UCSD-AML1 (cell line): ENCODE results near the gene CXCL8.
"Not testable (repeated sequence)": the region's sequence is repeated elsewhere in the genome, so short reads cannot be mapped to it uniquely, and the experiment has no call there.

Source experiments
- DNase-seq: peaks from one replicate; lab custom pipeline; 2025; ENCODE audit not compliant: unreplicated experiment; lab: John Stamatoyannopoulos, UW

The CXCL8 gene

DNA sequence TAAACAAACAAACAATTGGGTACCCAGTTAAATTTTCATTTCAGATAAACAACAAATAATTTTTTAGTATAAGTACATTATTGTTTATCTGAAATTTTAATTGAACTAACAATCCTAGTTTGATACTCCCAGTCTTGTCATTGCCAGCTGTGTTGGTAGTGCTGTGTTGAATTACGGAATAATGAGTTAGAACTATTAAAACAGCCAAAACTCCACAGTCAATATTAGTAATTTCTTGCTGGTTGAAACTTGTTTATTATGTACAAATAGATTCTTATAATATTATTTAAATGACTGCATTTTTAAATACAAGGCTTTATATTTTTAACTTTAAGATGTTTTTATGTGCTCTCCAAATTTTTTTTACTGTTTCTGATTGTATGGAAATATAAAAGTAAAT, 2.9 kb downstream of the CXCL8 start:
- no peak for DNase-seq

GRCh38 chr4:73743795-73744194, 3.4 kb downstream of the CXCL8 start:
- no peak for DNase-seq

DNA sequence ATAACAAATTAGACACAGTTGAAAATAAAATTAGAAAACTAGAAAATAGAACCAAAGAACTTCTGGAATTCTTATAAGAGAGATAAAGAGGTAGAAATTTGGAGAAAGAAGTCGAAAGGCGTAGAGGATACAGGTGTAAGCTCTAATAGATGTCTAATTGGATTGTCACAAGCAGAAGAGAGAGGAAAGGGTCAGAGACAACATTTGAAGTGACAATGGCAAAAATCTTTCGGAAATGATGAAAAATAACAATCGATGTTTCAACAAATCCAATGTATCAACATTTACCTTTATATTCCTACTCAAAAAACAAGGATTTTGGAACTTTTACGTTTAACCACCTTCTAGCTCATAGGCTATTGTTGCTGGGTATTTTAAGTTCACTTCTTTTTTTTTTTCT, 3.8 kb downstream of the CXCL8 start:
- no peak for DNase-seq

DNA sequence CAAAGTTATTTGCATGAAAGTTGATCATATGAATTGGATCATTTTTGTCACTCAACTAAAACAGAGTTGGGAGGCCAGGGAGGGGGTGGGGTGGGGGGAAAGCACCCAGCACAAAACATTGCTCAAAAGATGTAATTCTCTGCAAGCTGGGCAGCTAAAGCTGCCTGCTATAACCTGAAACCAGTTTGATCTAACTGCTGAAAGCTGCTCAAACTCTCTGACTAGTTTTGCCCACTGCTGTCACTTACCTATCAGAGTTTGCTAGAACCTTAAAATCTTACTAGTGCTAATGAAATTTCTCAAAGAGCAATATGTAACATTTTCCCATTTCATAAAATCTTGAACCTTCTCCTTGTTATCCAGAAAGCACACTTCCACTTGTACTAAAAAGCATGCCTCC, 10.4 kb downstream of the CXCL8 start:
- no peak for DNase-seq

GRCh38 chr4:73751166-73751565, 10.8 kb downstream of the CXCL8 start:
- no peak for DNase-seq

DNA sequence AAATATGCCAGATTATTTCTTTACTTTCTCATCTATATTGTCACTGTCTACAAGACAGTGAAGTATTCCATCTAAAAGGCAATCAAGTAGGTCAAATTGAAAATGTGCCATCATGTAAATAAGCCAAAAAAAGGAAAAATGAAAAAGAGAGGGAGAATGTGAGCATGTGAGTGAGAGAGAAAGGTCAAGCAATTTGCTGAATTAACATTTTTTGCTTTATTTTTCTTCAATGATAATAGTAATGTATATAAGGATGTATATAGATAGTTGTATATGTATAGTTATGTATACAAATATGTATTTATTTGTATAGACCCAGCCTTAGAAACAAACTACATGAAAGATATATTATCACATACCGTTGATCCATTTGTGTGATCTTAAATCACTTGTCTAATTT, 11.5 kb downstream of the CXCL8 start:
- DNase-seq, result no peak

DNA sequence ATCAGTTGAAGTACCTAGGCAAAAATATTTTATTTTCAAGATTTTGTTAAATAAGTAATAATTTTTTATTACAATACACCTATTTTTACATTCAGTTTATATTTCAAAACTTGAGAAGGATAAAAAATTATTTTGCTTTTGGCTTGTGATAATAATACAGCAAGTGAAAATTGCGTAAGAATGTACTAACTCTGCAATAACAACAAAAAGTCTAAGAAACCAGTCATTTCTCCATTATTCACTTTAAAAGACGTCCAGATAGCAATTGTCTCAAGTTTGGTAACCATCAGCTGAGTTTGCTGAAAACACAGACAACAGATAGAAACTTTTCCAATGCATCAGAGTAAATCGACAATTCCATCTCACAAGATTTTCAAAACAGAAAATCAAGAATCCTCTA, 12.1 kb downstream of the CXCL8 start:
- DNase-seq, result no peak

GRCh38 chr4:73753215-73753614, 12.8 kb downstream of the CXCL8 start:
- no peak for DNase-seq

- no peak for DNase-seq
These were observed 14.6 kb downstream of the CXCL8 start for GRCh38 chr4:73754934-73755333.

DNA sequence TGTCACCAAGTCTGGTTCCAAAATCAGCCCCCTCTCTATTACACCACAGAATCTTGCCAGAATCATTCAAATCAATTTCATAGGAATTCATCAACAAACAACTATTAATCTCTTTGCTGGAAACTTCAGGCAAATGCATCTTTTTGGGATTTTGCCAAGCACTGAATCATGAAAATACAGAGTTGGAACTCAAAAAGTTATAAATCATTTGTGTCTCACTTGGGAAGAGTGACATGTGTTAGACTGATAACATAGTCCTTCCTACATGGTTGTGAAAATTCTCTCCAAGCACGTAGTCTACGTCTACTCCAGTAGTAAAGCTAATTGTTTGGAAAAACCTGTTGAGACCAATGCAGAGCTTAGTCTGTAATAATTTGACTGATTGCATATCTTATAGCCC, 19.0 kb downstream of the CXCL8 start:
- DNase-seq, result no peak

- no peak for DNase-seq
These were observed 21.5 kb downstream of the CXCL8 start for GRCh38 chr4:73761856-73762255.

DNA sequence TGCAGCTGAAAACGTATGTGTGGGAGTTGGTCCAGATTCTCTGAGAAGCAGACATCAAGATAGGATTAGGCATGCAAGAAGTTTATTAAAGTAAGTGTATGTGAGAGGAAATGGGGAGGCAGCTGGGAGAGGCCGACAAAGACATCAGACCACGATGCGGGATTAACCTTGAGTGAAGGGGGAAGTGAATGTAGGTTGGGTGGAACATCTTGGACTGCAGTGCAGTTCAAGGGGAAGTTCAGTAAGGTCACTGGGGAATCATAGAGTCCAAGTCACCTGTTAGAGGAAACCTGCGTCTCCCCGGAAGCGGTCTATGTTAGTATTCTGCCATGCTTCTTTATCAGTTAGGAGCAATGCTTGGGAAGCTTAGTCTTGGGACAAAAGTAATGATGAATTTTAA, 22.0 kb downstream of the CXCL8 start:
- peak; percentile 30 for DNase-seq

DNA sequence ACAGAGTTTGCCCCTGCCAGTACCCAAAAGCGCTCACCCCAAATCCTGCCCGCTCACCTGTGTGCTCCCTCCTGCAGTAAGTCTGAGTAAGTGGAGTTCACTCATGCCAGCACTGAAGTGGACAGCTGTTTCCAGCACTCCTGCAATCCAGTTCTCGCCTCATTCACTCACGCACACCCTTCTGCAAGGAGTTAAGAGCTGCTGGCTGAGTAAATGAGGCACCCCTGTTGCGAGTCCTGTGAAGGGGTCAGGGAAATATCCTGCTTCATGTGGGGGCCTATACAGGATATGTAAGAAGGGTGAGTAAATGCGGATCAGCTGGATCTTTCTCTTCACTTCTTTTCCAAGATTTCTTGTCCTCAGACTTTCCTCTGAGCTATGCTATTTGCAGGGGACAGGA, 23.5 kb downstream of the CXCL8 start:
- no peak for DNase-seq

DNA sequence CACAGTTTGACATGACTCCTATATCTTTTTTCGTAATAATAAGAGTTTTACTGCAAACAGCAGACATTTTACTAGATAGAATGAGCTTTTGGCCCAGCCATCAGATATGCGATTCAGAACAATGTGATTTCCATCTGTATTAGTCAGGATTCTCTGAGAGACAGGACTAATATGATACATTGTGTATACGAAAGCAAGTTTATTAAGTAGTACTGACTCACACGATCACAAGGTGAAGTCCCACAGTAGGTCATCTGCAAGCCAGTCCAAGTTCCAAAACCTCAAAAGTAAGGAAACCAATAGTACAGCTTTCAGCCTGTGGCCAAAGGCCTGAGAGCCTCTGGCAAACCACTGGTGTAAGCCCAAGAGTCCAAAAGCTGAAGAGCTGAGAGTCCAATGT, 24.1 kb downstream of the CXCL8 start:
- DNase-seq, result no peak

DNA sequence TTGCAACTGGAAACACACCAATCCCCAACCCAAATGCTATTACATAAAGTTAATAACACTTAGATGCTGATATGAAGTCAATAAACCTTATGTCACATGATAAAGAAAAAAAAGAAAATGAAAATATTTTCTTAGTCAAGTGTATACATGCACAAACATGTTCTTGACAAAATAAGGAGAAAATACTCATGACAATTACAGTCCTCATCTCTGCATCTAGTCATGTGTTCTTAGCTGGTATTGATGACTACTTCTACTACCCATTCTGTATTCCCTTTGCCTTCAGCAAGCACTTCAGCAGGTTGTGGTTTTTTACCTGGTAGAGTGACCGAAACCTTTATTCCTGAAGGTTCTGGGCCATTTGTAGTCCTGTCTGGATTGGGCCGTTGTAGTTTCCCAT, 24.9 kb downstream of the CXCL8 start:
- no peak for DNase-seq

- DNase-seq, result no peak
These were observed 30.5 kb downstream of the CXCL8 start for GRCh38 chr4:73770917-73771316.

GRCh38 chr4:73772363-73772762, 32.0 kb downstream of the CXCL8 start:
- DNase-seq, result no peak

DNA sequence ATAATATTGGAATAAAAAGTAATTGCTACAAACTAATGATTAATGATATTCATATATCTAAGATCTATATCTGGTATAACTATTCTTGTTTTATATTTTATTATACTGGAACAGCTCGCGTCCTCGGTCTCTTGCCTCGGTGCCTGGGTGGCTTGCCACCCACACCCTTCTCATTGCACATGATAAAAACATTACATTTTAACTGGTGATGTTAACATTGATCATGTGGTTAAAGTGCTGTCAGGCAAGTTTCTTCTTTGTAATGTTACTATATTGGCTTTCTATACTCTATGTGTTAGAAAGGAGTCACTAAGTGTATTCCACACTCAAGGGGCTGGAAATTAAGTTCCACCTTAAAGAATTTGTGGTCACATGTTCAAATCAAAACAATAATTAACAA, 34.0 kb downstream of the CXCL8 start:
- DNase-seq, result not testable (repeated sequence)

- peak; percentile 10 for DNase-seq
These were observed 36.0 kb downstream of the CXCL8 start for GRCh38 chr4:73776321-73776729.

GRCh38 chr4:73777612-73778011, 37.2 kb downstream of the CXCL8 start:
- DNase-seq, result no peak

GRCh38 chr4:73780243-73780642, 39.9 kb downstream of the CXCL8 start:
- DNase-seq, result no peak

DNA sequence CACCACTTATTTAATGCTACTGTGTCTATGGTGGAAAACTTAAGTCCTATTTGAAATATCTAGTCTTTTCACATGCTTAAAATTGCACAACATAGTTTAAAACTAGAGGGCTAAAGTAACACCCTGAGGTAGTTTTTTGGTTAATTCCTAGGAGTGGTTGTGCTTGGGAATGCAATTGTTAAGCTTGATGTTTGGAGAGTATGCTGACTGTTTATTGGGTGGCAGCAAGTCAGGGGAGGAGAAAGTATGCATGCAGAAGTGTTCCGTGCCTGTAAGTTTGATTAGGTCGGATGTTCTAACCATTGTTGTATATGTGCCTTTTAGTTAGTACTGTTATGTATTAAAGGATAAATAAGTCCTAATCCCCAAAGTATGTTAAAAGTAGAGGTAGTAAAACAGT, 40.5 kb downstream of the CXCL8 start:
- no peak for DNase-seq

DNA sequence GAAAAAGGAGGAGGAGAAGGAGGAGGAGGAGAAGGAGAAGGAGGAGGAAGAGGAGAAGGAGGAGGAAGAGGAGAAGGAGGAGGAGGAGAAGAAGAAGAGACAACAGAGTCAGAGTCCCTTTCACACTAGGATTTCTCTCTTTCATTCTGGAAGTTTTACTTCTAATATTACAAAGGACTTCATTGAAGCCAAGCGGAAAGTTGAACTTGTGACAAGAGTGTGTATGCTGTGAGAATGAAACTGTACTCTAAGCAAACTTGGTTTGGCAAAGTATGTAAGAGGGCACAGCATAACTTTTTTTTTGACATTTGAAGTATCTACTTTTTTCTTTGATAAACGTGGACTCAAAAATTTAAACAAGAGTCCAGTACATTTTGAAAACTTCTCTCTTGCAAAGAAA, 48.0 kb downstream of the CXCL8 start:
- DNase-seq, result no peak
